GM12878 (cell line): ENCODE measurements around the gene AIFM3. TPM values are rescaled to one million over a fixed set of nuclear protein-coding genes. Genes with fewer than 3 reads are reported as not detected.

Experiments used
- ATAC-seq: fragments of 200-7000 bp; cut with Tn5 transposase; 3 replicates; pipeline ENCODE4 v1.9.1; 2020; ENCODE audit warnings: mild to moderate bottlenecking, moderate library complexity
- BruUV-seq: library from RNA; stranded (reverse); fragments of 400-500 nt; replicated peaks from 2 replicates; lab custom pipeline; 2021; lab: Mats Ljungman, UMichigan
- CTCF ChIA-PET: fragments of 300-600 bp; sonication (Branson Sonifier 250); formaldehyde crosslinking; extraction: SDS; loops from one replicate; lab custom pipeline; 2021; ENCODE audit warnings: inconsistent platforms; lab: Yijun Ruan, JAX
- POLR2A ChIA-PET: fragments of 350-600 bp; formaldehyde crosslinking; extraction: SDS; loops from one replicate; lab custom pipeline; 2021; ENCODE audit warnings: inconsistent platforms; lab: Charles Lee
- RAD21 ChIA-PET: fragments of 300-600 bp; sonication (Branson Sonifier 250); formaldehyde crosslinking; loops from one replicate; lab custom pipeline; 2023; ENCODE audit warnings: antibody characterized with exemption; ENCODE audit not compliant: unreplicated experiment; lab: Charles Lee
- SMC1A ChIA-PET: fragments of 300-600 bp; sonication (Branson Sonifier 250); formaldehyde crosslinking; loops from one replicate; lab custom pipeline; 2023; ENCODE audit not compliant: unreplicated experiment, uncharacterized antibody; lab: Charles Lee
- DNase-seq: peaks from one replicate; pipeline ENCODE4 v3.0.0-alpha.2; 2011; ENCODE audit warnings: low read depth, low spot score
- FAIRE-seq: peaks from 3 replicates; lab custom pipeline; 2011; peaks lifted over from hg19 to GRCh38; lab: Jason Lieb, UNC
- H2AFZ ChIP-seq: 2 replicates; pipeline ENCODE4 v1.6.0; 2011; ENCODE audit warnings: low read depth, low read length, control low read depth; ENCODE audit not compliant: control insufficient read depth
- H3K27ac ChIP-seq: 2 replicates; pipeline ENCODE4 v1.5.1; 2011; ENCODE audit warnings: control low read depth; ENCODE audit not compliant: control insufficient read depth, insufficient read depth
- H3K27me3 ChIP-seq, 2 experiments: replicated peaks in 1 of 2; 2 replicates each; pipeline versions ENCODE4 v1.6.0 to v1.6.1; 2011; ENCODE audit warnings: low read length in 1 of 2; ENCODE audit not compliant: control insufficient read depth in 2 of 2, insufficient read depth in 2 of 2
- H3K36me3 ChIP-seq, 2 experiments: 2 replicates each; pipeline ENCODE4 v1.5.1; 2011; ENCODE audit warnings: low read length in 1 of 2; ENCODE audit not compliant: control insufficient read depth in 2 of 2, insufficient read depth in 2 of 2
- H3K4me1 ChIP-seq: 2 replicates; pipeline ENCODE4 v1.6.1; 2011; ENCODE audit warnings: mild to moderate bottlenecking, low read length, moderate library complexity, mixed read lengths; ENCODE audit not compliant: control insufficient read depth, insufficient read depth
- H3K4me2 ChIP-seq: 2 replicates; pipeline ENCODE4 v1.6.0; 2011; ENCODE audit warnings: control low read depth; ENCODE audit not compliant: control insufficient read depth, insufficient read depth
- H3K4me3 ChIP-seq: fragments of 200-600 bp; sonication (generic); 2 replicates; pipeline ENCODE4 v1.5.1; 2016
- H3K79me2 ChIP-seq: 2 replicates; pipeline ENCODE4 v1.6.0; 2011; ENCODE audit warnings: low read length; ENCODE audit not compliant: control insufficient read depth, insufficient read depth
- H3K9ac ChIP-seq: 2 replicates; pipeline ENCODE4 v1.8.0; 2011; ENCODE audit warnings: low read length, control low read depth, mixed read lengths; ENCODE audit not compliant: control insufficient read depth, insufficient read depth
- H3K9me3 ChIP-seq: replicated peaks from 3 replicates; pipeline ENCODE4 v1.5.1; 2011; ENCODE audit warnings: mild to moderate bottlenecking, low read length; ENCODE audit not compliant: control insufficient read depth, insufficient read depth
- H4K20me1 ChIP-seq: 2 replicates; pipeline ENCODE4 v1.6.0; 2011; ENCODE audit not compliant: control insufficient read depth, insufficient read depth
- BACH1 ChIP-seq: fragments of 450-650 bp; IDR thresholded peaks from 2 replicates; pipeline ENCODE4 v1.6.1; 2017; ENCODE audit warnings: mild to moderate bottlenecking, borderline replicate concordance
- BMI1 ChIP-seq: fragments of 450-650 bp; IDR thresholded peaks from 2 replicates; pipeline ENCODE4 v1.6.1; 2016; ENCODE audit warnings: mild to moderate bottlenecking, moderate library complexity, borderline replicate concordance
- JUND ChIP-seq: IDR thresholded peaks from 2 replicates; pipeline ENCODE4 v1.6.1; 2012; ENCODE audit warnings: low read depth, mild to moderate bottlenecking, low read length, improper control_type of control experiment, moderate library complexity
- MTA3 ChIP-seq: IDR thresholded peaks from 2 replicates; pipeline ENCODE4 v1.6.1; 2012; ENCODE audit warnings: low read length, inconsistent platforms, borderline replicate concordance
- MYB ChIP-seq: fragments of 150-350 bp; IDR thresholded peaks from 2 replicates; pipeline ENCODE4 v1.6.1; 2014; ENCODE audit warnings: mild to moderate bottlenecking, low read depth, low read length, borderline replicate concordance
- MYC ChIP-seq: IDR thresholded peaks from 2 replicates; pipeline ENCODE4 v1.6.1; 2011; ENCODE audit warnings: mild to moderate bottlenecking, low read length, moderate library complexity, inconsistent platforms; ENCODE audit not compliant: insufficient read depth, insufficient replicate concordance, insufficient read length, severe bottlenecking
- NBN ChIP-seq: fragments of 450-650 bp; IDR thresholded peaks from 2 replicates; pipeline ENCODE4 v1.6.1; 2016
- TAF1 ChIP-seq: IDR thresholded peaks from 2 replicates; pipeline ENCODE4 v1.6.1; 2011; ENCODE audit warnings: mild to moderate bottlenecking, low read depth, low read length, borderline replicate concordance
- ZNF207 ChIP-seq: fragments of 450-650 bp; IDR thresholded peaks from 2 replicates; pipeline ENCODE4 v1.6.1; 2014; ENCODE audit warnings: antibody characterized with exemption, mild to moderate bottlenecking, borderline replicate concordance
- WGBS: methylation state at CpG from one replicate; pipeline ENCODE4 v1.1.6; 2016; ENCODE audit warnings: low lambda C conversion rate; ENCODE audit not compliant: insufficient replicate concordance, insufficient coverage; ENCODE audit errors: missing lambda C conversion rate; 5-methylcytosine and 5-hydroxymethylcytosine counted together
- in situ Hi-C: fragments of 300-500 bp; cut with MboI; formaldehyde crosslinking; loops from 9 replicates; pipeline ENCODE4 v1.14.3; 2018; ENCODE audit warnings: mixed read lengths
- intact Hi-C: fragments of 100-400 bp; cut with micrococcal nuclease; formaldehyde crosslinking; loops from one replicate; pipeline ENCODE4 v1.14.2; 2022; ENCODE audit not compliant: unreplicated experiment
- polyA plus RNA-seq, 11 experiments: library from polyadenylated mRNA; depleted of rRNA in 4 of 11; unstranded in 6 of 11; stranded (reverse) in 5 of 11; fragments of >200 nt; fragmentation: Nextera tagmentation in 4 of 11; fragmentation: Illumina TruSeq in 1 of 11; extraction: Ambion mirVana in 4 of 11; extraction: Trizol in 1 of 11; gene quantifications; 1 replicate in 1 of 11; 2 replicates in 10 of 11; pipeline versions ENCODE4 v1.2.1 to v1.2.3, GENCODE V29; 2011 to 2016; ENCODE audit warnings: inconsistent platforms in 2 of 11, missing spikeins in 2 of 11, low read depth in 1 of 11
- total RNA-seq, 4 experiments: library from RNA; depleted of rRNA in 3 of 4; stranded (reverse); fragments of >200 nt in 3 of 4; fragmentation: Illumina TruSeq in 1 of 4; extraction: Trizol in 1 of 4; gene quantifications; 2 replicates each; pipeline versions ENCODE4 v1.2.1 to v1.2.3, GENCODE V29; 2013 to 2021
- TF ChIP-seq, protein P1 (sequence below): fragments of 150-350 bp; IDR thresholded peaks from 2 replicates; pipeline ENCODE4 v1.6.1; 2014; ENCODE audit warnings: mild to moderate bottlenecking, low read depth, low read length

AIFM3 gene
- total and polyA plus RNA-seq, 10 of the 15 experiments (the other 5 are each of a cell fraction or from before 2014, with no cell fraction given) = 0.06 to 0.34 (median 0.21) TPM; not detected in 6

DNA sequence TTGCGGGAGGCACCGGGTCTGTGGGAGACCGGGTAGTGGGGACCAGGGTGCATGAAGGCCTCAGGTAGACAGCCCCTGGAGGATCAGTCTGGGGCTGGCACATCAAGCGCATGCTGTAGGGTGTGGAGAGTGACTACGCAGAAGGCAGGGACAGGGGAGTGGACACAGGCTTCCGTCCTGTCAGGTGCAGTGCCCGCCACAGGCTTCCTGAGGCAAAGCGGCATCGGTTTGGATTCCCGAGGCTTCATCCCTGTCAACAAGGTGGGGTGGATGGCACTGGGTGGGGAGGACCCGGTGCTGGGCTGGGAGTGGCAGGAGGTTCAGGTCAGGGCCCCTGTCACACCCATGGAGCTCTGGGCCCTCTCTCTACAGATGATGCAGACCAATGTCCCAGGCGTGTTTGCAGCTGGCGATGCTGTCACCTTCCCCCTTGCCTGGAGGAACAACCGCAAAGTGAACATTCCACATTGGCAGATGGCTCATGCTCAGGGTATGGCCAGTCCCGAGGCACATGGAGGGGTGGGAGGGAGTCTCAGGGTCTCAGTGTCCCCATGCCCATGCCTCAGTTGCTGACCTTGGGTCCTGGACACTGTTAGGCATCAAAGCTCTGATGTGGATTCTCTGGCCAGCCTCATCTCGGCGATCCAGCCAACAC lies 10.6 kb downstream of the AIFM3 start:
- Histone ChIP-seq H3K4me1 (peaks cover 5% of the 10 kb centered on the region; the same call in 1 of the 2 replicates), H3K4me3 (no peak overlapping the region), H3K9me3 (peaks cover 6% of the 10 kb centered on the region; the same call in 2 of the 3 replicates), H3K36me3 (no peaks in the 10 kb centered on the region), H3K9ac (no peak overlapping the region), H3K27me3 (no peaks in the 10 kb centered on the region), H3K27ac (no peak overlapping the region), H2AFZ (no peak overlapping the region), H3K4me2 (no peak overlapping the region), H3K79me2 (peaks cover 11% of the 10 kb centered on the region), H4K20me1 (no peaks in the 10 kb centered on the region)
- intact Hi-C loops (no loop called here), in situ Hi-C loops (no loop called here)
- FAIRE-seq = no peak
- ChIA-PET CTCF (interaction anchor here (1.0 kb wide), 1 partner anchor 92 kb away, joined by 3 read pairs; no protein-coding TSS in a partner anchor), POLR2A (no interaction called here), RAD21 (no interaction called here), SMC1A (no interaction called here)
- WGBS = 79% methylated on average over 17 of the region's 17 CpGs
- BruUV-seq = no TSS peak
- DNase-seq = no peak
- TF ChIP-seq BMI1 (no peak), MTA3 (no peak)
- no peak for ATAC-seq

DNA sequence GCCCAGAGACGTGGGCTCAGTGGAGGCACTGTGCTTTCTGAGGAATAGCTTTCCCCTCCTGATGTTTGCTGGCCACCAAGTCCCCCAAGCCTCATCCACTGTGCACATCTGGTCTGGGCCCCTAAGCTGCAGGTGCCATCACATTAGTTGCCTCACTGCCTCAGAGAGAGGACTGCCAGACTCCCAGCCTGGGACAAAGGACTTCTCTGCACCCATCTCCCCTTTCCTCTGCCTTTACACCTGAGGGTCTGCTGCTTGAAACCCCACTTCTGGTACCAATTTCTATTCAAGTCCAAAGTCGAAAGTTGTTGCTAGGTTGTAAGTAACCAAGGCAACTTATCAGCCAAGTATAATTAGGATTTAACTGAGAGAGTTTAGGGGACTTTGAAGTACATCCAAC lies 11.4 kb downstream of the AIFM3 start:
- no peak overlapping the region for H3K9ac ChIP-seq
- H3K4me3 ChIP-seq = no peak overlapping the region
- CTCF ChIA-PET = interaction anchor here (1.0 kb wide), 1 partner anchor 92 kb away, joined by 3 read pairs; no protein-coding TSS in a partner anchor
- peaks cover 16% of the 10 kb centered on the region for H3K79me2 ChIP-seq
- H3K27me3 ChIP-seq = no peaks in the 10 kb centered on the region
- POLR2A ChIA-PET = no interaction called here
- no peaks in the 10 kb centered on the region for H4K20me1 ChIP-seq
- no peak overlapping the region for H2AFZ ChIP-seq
- no peak overlapping the region for H3K4me2 ChIP-seq
- DNase-seq (no peak), ATAC-seq (no peak), FAIRE-seq (no peak)
- 43% methylated on average over 2 of the region's 2 CpGs for WGBS
- peaks cover 6% of the 10 kb centered on the region; the same call in 2 of the 3 replicates for H3K9me3 ChIP-seq
- H3K36me3 ChIP-seq = no peaks in the 10 kb centered on the region
- H3K27ac ChIP-seq = no peak overlapping the region
- intact Hi-C loops (no loop called here), in situ Hi-C loops (no loop called here)
- TF ChIP-seq NBN (no peak), JUND (no peak), ZNF207 (no peak), MYB (no peak), BACH1 (no peak), MYC (no peak), TAF1 (no peak)
- TF ChIP-seq, protein P1, sequence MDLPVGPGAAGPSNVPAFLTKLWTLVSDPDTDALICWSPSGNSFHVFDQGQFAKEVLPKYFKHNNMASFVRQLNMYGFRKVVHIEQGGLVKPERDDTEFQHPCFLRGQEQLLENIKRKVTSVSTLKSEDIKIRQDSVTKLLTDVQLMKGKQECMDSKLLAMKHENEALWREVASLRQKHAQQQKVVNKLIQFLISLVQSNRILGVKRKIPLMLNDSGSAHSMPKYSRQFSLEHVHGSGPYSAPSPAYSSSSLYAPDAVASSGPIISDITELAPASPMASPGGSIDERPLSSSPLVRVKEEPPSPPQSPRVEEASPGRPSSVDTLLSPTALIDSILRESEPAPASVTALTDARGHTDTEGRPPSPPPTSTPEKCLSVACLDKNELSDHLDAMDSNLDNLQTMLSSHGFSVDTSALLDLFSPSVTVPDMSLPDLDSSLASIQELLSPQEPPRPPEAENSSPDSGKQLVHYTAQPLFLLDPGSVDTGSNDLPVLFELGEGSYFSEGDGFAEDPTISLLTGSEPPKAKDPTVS = no peak
- SMC1A ChIA-PET = interaction anchor here (1.9 kb wide), 1 partner anchor 24 kb away, joined by 4 read pairs; no protein-coding TSS in a partner anchor
- no TSS peak for BruUV-seq
- H3K4me1 ChIP-seq = peaks cover 8% of the 10 kb centered on the region; the same call in 1 of the 2 replicates
- RAD21 ChIA-PET = no interaction called here
